GM12873 (cell line): ENCODE data around the gene LRRC8A.
A peak's percentile ranks its signal among the peaks of the same experiment; 100 is the strongest.

ENCODE experiments used
- TF ChIP-seq, protein P1 (sequence below): IDR thresholded peaks from 2 replicates; pipeline ENCODE4 v1.5.1; 2012; ENCODE audit warnings: low read depth, mild to moderate bottlenecking, moderate library complexity, low read length, control low read depth; ENCODE audit not compliant: insufficient read depth; ENCODE audit errors: missing control alignments

LRRC8A gene

GRCh38 chr9:128841694-128842492 lies 40.0 kb upstream of the LRRC8A start:
- TF ChIP-seq, protein P1, sequence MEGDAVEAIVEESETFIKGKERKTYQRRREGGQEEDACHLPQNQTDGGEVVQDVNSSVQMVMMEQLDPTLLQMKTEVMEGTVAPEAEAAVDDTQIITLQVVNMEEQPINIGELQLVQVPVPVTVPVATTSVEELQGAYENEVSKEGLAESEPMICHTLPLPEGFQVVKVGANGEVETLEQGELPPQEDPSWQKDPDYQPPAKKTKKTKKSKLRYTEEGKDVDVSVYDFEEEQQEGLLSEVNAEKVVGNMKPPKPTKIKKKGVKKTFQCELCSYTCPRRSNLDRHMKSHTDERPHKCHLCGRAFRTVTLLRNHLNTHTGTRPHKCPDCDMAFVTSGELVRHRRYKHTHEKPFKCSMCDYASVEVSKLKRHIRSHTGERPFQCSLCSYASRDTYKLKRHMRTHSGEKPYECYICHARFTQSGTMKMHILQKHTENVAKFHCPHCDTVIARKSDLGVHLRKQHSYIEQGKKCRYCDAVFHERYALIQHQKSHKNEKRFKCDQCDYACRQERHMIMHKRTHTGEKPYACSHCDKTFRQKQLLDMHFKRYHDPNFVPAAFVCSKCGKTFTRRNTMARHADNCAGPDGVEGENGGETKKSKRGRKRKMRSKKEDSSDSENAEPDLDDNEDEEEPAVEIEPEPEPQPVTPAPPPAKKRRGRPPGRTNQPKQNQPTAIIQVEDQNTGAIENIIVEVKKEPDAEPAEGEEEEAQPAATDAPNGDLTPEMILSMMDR, result no peak

GRCh38 chr9:128845186-128845931 lies 36.6 kb upstream of the LRRC8A start:
- TF ChIP-seq, protein P1, result no peak

- TF ChIP-seq, protein P1, result no peak
Observed at GRCh38 chr9:128846680-128847030, 35.3 kb upstream of the LRRC8A start.

DNA sequence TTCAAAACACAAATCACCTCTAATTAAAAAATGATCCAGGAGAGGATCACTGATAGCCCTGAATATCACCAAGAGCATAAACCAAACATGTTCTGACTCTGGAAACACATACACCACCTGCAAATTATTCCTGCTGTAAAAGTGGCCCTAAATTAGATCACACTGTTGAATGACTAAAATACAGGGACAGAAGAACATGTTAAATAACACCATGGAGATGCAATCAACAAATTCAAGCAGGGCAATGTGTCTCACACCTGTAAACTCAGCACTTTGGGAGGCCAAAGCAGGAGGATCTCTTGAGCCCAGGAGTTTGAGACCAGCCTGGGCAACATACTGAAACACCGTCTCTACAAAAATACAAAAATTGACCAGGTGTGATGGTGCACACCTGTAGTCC lies 34.1 kb upstream of the LRRC8A start:
- TF ChIP-seq, protein P1, result no peak

DNA sequence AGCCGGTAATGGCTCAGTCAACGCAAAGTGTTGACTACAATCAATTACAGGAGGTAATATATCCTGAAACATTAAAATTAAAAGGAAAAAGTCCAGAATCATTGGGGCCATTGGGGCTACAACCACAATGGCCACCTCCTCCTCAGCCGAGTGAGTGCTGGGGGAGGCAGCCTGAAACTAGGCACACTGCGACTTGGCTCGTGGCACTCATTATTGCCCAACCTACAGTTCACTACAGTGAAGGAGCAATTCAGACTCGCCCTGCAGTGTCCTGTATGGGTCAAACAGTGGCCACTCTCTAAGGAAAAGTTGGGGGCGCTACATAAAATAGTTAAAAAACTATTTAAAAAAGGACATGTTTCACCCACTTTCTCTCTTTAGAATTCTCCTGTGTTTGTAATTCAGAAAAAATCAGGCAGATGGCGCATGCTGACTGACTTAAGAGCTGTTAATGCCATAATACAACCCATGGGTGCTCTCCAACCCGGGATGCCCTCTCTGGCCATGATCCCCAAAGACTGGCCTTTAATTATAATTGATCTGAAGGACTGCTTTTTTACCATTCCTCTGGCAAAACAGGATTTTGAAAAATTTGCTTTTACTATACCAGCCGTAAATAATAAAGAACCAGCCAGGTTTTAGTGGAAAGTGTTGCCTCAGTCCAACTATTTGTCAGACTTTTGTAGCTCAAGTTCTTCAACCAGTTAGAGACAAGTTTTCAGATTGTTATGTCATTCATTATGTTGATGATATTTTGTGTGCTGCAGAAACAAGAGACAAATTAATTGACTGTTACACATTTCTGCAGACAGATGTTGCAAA lies 29.9 kb upstream of the LRRC8A start:
- TF ChIP-seq, protein P1, result peak; percentile 35

- TF ChIP-seq, protein P1, result no peak
Observed at GRCh38 chr9:128860937-128861336, 21.0 kb upstream of the LRRC8A start.

- TF ChIP-seq, protein P1, result no peak
Observed at GRCh38 chr9:128861501-128861900, 20.4 kb upstream of the LRRC8A start.
